ENCODE data around the gene RINT1. TPM values are rescaled to one million over a fixed set of nuclear protein-coding genes. Genes with fewer than 3 reads are reported as not detected.
"Not testable (repeated sequence)": the region's sequence is repeated elsewhere in the genome, so short reads cannot be mapped to it uniquely, and the experiment has no call there.

Gene RINT1
- total and polyA plus RNA-seq, 2 experiments from 2014 or later, result 8.2 to 10.7 TPM

DNA sequence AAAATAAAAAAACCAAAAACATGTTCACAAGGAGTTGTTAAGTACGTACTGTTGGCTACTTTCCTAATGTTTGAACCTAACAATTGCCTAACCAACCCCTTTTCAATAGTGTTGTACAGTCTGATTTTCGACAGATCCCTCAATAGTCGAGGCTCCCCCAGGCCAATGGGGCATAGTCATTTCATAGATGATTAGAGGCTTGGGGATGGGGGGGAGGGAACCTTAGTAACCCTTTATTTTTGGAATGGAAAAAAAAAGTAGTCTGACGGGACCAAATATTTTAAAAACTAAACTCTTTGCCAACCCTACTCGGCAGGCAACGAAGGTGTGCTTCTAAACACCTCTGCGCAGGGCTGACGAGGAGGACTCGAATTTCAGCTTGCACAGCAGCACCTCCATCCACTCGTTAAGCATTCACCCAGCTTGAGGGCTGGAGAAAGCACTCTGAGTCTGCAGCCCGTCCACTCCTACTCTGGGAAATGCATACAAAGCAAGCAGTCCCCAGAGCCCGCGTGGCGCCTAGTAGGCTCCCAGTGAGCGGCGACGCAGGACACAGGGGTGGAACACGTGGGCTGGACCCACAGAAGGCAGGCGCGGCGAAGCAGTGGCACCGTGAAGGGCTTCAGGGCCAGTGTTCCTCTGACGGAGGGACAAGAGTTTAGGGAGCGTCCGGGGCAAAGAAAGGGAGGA is 10.8 kb upstream of the RINT1 start:
- peaks cover 44% of the 10 kb centered on the region for H3K79me2 ChIP-seq
- 6% methylated on average over 25 of the region's 25 CpGs for WGBS (ENCODE audit: low lambda C conversion rate, missing lambda C conversion rate)

DNA sequence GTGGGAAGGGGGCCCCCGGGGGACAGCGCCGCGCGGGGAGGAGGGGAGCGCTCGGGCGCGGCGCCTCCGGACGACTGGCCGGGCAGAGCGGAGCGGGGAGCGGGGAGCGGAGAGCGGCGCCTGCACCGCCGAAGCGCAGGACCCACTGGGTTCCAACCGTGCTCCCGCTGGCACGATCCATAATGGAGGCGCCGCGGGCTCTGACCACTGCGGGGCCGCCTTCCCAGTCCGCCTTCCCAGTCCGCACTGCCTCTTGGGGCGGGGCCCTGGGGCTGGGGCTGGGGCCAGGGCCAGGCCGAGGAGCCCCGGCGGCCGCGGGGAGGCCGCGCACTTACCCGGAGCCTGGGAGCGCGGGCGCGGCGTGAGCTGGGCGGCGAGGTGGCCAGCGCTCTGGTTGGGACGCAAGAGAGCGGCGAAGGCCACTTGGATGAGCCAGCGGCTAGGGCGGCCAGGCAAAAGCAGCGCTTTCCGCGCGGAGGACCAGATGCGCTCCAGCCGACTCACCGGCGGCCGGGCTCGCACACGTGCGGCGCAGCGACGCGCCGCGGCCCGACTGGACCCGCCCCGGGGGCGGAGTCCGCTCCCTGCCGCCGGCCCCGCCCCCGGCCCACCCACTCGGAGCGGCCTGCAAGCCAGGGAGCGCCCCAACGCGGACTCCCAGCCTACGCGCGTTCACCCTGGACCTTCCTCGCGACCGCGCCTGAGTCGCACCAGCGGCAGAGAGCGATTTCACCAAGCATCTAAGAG is 10.1 kb upstream of the RINT1 start, which contains the start of gene PUS7:
Gene PUS7, minus strand, starts transcription at position 555 of the 747 bp plus-strand sequence. CDS start 13,759 bp downstream, outside the sequence.
- H3K27me3 ChIP-seq, result no peaks in the 10 kb centered on the region
- H3K79me2 ChIP-seq, result peaks cover 38% of the 10 kb centered on the region
- WGBS (ENCODE audit: low lambda C conversion rate, missing lambda C conversion rate), result 0% methylated on average over 19 of the region's 96 CpGs
- H3K36me3 ChIP-seq (replicated peaks; ENCODE audit: insufficient read depth, low read depth), result no peaks in the 10 kb centered on the region
- no peaks in the 10 kb centered on the region for H4K20me1 ChIP-seq (ENCODE audit: insufficient read depth, poor library complexity, severe bottlenecking)
- peak within 1 kb of the TSS; percentile 86 for H3K27ac ChIP-seq
- no peaks in the 10 kb centered on the region for H3K9me3 ChIP-seq (ENCODE audit: low read depth)
- H3K4me3 ChIP-seq, result peak within 1 kb of the TSS; percentile 88
- peak within 1 kb of the TSS; percentile 89 for H2AFZ ChIP-seq
- DNase-seq (ENCODE audit: low spot score), result peak; percentile 96
- peaks cover 7% of the 10 kb centered on the region for H3K4me1 ChIP-seq (ENCODE audit: insufficient read depth)
- peak within 1 kb of the TSS; percentile 91 for H3K4me2 ChIP-seq
- no peaks in the 10 kb centered on the region for H3K9me2 ChIP-seq (replicated peaks; ENCODE audit: insufficient read depth)
- TF ChIP-seq, protein P1, sequence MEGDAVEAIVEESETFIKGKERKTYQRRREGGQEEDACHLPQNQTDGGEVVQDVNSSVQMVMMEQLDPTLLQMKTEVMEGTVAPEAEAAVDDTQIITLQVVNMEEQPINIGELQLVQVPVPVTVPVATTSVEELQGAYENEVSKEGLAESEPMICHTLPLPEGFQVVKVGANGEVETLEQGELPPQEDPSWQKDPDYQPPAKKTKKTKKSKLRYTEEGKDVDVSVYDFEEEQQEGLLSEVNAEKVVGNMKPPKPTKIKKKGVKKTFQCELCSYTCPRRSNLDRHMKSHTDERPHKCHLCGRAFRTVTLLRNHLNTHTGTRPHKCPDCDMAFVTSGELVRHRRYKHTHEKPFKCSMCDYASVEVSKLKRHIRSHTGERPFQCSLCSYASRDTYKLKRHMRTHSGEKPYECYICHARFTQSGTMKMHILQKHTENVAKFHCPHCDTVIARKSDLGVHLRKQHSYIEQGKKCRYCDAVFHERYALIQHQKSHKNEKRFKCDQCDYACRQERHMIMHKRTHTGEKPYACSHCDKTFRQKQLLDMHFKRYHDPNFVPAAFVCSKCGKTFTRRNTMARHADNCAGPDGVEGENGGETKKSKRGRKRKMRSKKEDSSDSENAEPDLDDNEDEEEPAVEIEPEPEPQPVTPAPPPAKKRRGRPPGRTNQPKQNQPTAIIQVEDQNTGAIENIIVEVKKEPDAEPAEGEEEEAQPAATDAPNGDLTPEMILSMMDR (IDR thresholded peaks at IDR 0.05; ENCODE audit: poor library complexity), result no peak
- TF ChIP-seq EZH2phosphoT487 (IDR thresholded peaks at IDR 0.05; ENCODE audit: low read depth, severe bottlenecking, unreplicated experiment) (no peak), EZH2 (IDR thresholded peaks at IDR 0.05; ENCODE audit: borderline replicate concordance) (no peak)

More for the DNA sequence above, 10.8 kb upstream of the RINT1 start:
- Histone ChIP-seq H4K20me1 (ENCODE audit: insufficient read depth, poor library complexity, severe bottlenecking) (no peaks in the 10 kb centered on the region), H2AFZ (peak overlapping the region; percentile 89), H3K4me1 (ENCODE audit: insufficient read depth) (peaks cover 7% of the 10 kb centered on the region), H3K27me3 (no peaks in the 10 kb centered on the region), H3K4me3 (peak overlapping the region; percentile 88), H3K9me3 (ENCODE audit: low read depth) (no peaks in the 10 kb centered on the region), H3K4me2 (peak overlapping the region; percentile 91), H3K27ac (peak overlapping the region; percentile 86), H3K9me2 (replicated peaks; ENCODE audit: insufficient read depth) (no peaks in the 10 kb centered on the region), H3K36me3 (replicated peaks; ENCODE audit: insufficient read depth, low read depth) (no peaks in the 10 kb centered on the region)
- TF ChIP-seq EZH2phosphoT487 (IDR thresholded peaks at IDR 0.05; ENCODE audit: low read depth, severe bottlenecking, unreplicated experiment) (no peak), EZH2 (IDR thresholded peaks at IDR 0.05; ENCODE audit: borderline replicate concordance) (no peak)
- TF ChIP-seq, protein P1 (IDR thresholded peaks at IDR 0.05; ENCODE audit: poor library complexity), result no peak
- DNase-seq (ENCODE audit: low spot score), result peak; percentile 77

DNA sequence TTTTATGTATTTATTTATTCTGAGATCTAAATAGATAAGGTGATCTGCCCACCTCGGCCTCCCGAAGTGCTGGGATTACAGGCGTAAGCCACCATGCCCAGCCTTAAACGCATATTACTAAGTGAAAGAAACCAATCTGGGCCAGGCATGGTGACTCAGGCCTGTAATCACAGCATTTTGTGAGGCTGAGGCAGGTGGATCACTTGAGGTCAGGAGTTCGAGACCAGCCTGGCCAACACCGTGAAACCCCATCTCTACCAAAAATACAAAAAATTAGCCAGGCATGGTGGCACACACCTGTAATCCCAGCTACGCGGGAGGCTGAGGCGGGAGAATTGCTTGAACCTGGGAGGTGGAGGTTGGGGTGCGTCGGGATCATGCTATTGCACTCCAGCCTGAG is 7.6 kb upstream of the RINT1 start:
- not testable (repeated sequence) for H4K20me1 ChIP-seq (ENCODE audit: insufficient read depth, poor library complexity, severe bottlenecking); H3K4me1 ChIP-seq (ENCODE audit: insufficient read depth); H3K9me2 ChIP-seq (replicated peaks; ENCODE audit: insufficient read depth); H3K36me3 ChIP-seq (replicated peaks; ENCODE audit: insufficient read depth, low read depth); DNase-seq (ENCODE audit: low spot score); H3K27me3 ChIP-seq; H3K27ac ChIP-seq; H3K9me3 ChIP-seq (ENCODE audit: low read depth); H3K4me3 ChIP-seq; H3K4me2 ChIP-seq; H2AFZ ChIP-seq
- H3K79me2 ChIP-seq, result peaks cover 13% of the 10 kb centered on the region
- 94% methylated on average over 11 of the region's 11 CpGs for WGBS (ENCODE audit: low lambda C conversion rate, missing lambda C conversion rate)

DNA sequence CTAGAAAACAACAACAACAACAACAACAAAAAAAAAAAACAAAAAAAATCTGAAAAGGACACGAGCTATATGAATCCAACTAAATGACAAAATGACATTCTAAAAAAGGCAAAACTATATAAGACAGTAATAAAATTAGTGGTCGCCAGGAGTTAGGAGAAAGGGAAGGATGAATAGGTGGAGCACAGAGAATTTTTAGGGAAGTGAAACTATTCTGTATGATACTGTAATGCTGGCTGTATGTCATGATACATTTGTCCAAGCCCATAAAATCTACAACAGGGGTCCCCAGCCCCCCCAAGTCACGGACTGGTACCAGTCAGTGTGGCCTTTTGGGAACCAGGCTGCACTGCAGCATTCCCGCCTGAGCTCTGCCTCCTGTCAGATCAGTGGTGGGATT is 7.2 kb upstream of the RINT1 start:
- H3K4me2 ChIP-seq, result no peak overlapping the region
- H3K79me2 ChIP-seq, result peaks cover 9% of the 10 kb centered on the region
- no peak overlapping the region for H3K27ac ChIP-seq
- H3K36me3 ChIP-seq (replicated peaks; ENCODE audit: insufficient read depth, low read depth), result no peaks in the 10 kb centered on the region
- H3K9me3 ChIP-seq (ENCODE audit: low read depth), result no peaks in the 10 kb centered on the region
- H3K27me3 ChIP-seq, result no peaks in the 10 kb centered on the region
- no peak overlapping the region for H2AFZ ChIP-seq
- no peak overlapping the region for H3K4me3 ChIP-seq
- H3K4me1 ChIP-seq (ENCODE audit: insufficient read depth), result peaks cover 7% of the 10 kb centered on the region
- H3K9me2 ChIP-seq (replicated peaks; ENCODE audit: insufficient read depth), result no peaks in the 10 kb centered on the region
- no peaks in the 10 kb centered on the region for H4K20me1 ChIP-seq (ENCODE audit: insufficient read depth, poor library complexity, severe bottlenecking)
- no peak for DNase-seq (ENCODE audit: low spot score)
- TF ChIP-seq, protein P1 (IDR thresholded peaks at IDR 0.05; ENCODE audit: poor library complexity), result no peak
- TF ChIP-seq EZH2phosphoT487 (IDR thresholded peaks at IDR 0.05; ENCODE audit: low read depth, severe bottlenecking, unreplicated experiment), result no peak
- no peak for TF ChIP-seq EZH2 (IDR thresholded peaks at IDR 0.05; ENCODE audit: borderline replicate concordance)
- WGBS (ENCODE audit: low lambda C conversion rate, missing lambda C conversion rate), result 81% methylated on average over 4 of the region's 4 CpGs

DNA sequence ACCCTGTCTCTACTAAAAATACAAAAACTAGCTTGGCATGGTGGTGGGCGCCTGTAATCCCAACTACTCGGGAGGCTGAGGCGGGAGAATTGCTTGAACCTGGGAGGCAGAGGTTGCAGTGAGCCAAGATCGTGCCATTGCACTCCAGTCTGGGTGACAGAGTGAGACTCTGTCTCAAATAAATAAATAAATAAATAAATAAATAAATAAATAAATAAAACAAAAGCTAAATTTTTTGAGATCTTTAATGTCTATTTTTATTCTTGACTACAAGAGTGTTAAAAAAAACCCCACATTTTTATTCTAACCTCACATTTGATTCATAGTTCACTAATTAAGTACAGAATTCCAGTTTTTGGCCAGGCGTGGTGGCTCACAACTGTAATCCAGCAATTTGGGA is 4.3 kb upstream of the RINT1 start:
- H3K4me3 ChIP-seq; H3K79me2 ChIP-seq; H3K9me2 ChIP-seq (replicated peaks; ENCODE audit: insufficient read depth); H3K4me1 ChIP-seq (ENCODE audit: insufficient read depth); H2AFZ ChIP-seq; H3K27ac ChIP-seq; H3K9me3 ChIP-seq (ENCODE audit: low read depth); H4K20me1 ChIP-seq (ENCODE audit: insufficient read depth, poor library complexity, severe bottlenecking); H3K27me3 ChIP-seq; H3K4me2 ChIP-seq; DNase-seq (ENCODE audit: low spot score); H3K36me3 ChIP-seq (replicated peaks; ENCODE audit: insufficient read depth, low read depth): not testable (repeated sequence)
- WGBS (ENCODE audit: low lambda C conversion rate, missing lambda C conversion rate), result 97% methylated on average over 5 of the region's 5 CpGs
